NCI-H1436 treated with DMSO at 0.1 percent for 48 hours (cell line): ENCODE measurements around the gene NALF2.

Source experiments
- DNase-seq: peaks from one replicate; lab custom pipeline; 2025; lab: John Stamatoyannopoulos, UW

Gene NALF2

DNA sequence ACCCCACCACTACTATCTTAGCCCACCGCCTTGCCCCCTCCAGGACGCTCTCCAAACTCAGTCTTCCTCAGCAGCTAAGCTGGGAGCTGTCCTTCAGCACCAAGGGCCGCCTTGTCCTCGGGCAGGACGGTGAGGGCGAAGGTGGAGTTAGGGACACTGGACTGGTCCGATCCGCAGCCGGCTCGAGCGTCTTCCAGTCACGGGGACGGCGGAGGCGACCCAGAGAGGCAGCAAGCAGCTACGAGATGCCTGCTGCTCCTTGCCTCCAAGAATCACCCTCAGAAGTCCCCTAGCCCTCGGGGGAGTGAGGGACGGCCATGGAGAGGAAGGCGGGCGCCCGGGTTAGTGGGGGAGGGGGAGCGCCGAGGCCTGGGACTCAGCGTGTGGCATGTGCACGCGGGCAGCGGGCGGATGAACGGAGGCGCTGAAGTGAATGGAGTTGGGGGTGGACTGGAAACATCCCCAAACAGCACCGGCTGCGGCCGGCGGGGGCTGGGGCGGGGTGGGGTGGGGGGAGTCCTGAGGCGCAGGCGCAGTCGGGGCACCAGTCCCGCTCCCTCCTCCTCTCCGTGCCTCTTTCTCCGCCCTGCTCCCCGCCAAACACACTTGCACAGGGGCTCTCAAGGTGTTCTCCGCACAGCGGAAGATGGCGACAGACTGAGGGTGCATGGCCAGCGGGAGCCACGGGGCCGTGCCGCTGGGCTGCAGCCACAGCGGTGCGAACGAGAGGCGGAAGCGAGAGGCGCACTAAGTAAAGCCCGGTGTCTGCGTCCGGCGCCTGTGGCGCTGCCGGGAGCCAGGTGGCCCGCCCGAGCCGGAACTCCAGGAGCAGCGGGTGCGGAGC lies at the start of gene NALF2:
NALF2 (plus strand) TSS at position 545 of the 844 bp plus-strand sequence. CDS start 957 bp downstream, outside the sequence.
- peak; percentile 19 for DNase-seq

DNA sequence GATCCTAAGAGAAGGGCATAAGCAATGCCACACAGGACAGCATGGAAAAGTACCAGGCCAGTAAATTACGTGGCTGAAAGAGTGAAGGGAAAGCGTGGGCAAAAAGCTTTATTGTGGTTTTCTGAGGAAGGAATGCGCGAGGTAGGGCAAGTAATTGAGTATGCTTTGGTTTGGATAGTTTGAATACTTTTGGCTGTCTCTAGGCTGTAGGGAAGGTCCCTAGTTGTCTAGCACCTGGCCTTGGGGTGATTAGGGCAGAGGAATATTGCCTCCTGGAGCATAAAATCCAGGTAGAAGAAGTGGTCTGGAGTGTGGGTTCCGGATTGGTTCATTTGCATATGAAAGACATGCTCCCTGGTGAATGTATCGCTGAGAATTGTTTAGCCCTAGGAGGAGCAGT lies 46.4 kb upstream of the NALF2 start:
- DNase-seq, result no peak

DNA sequence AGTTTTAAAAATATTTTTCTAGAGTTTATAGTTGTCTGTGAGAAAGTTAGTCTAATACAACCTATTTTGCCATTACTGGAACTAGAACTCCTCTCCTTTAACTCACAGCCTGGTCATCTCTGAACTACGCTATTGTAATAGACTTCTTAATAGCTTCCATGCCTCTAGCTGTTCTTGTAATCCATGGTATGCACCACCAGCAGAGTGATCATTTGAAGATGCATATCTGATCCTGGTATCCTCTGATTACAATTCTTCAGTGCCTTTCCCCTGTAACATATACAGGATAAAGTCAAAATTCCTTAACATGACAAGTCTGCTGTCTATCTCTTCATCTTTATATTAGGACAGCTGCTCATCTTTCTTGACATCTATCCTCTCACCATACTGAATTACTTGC lies 37.6 kb upstream of the NALF2 start:
- DNase-seq, result no peak

DNA sequence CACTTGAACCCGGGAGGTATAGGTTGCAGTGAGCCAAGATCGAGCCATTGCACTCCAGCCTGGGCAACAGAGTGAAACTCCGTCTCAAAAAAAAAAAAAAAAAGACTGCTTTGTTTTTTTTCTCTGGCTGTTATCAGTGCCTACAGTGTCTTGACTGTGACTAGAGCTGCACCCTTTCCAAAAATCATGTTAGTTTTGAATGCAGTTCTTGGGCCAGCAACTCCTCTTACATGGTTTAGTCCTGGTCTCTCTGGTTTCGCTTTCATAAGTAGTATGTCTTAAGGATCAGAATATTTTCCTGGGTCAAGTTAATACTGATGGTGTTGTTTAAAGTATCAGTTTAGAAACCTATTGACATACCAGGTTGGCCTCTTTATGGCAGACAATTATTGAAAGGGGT lies 34.2 kb upstream of the NALF2 start:
- DNase-seq, result no peak

DNA sequence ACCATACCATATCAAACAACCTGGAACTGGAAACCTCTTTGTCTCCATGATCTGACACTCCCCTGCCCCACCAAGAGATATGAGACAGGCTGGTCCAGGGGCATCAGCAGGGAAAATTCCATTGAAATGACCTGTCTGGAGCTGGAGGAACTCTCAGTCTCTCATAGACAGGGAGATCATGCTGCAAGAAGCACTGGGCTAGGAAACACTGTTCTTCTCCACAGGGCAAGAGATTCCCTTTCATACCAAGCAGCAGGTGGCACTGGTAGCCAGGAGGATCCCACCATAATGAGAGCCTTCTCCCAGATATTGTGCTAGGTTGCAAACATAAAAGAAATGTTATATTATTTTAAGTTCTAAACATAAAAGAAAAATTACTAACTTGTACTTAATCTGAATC lies 14.5 kb upstream of the NALF2 start:
- DNase-seq, result no peak

DNA sequence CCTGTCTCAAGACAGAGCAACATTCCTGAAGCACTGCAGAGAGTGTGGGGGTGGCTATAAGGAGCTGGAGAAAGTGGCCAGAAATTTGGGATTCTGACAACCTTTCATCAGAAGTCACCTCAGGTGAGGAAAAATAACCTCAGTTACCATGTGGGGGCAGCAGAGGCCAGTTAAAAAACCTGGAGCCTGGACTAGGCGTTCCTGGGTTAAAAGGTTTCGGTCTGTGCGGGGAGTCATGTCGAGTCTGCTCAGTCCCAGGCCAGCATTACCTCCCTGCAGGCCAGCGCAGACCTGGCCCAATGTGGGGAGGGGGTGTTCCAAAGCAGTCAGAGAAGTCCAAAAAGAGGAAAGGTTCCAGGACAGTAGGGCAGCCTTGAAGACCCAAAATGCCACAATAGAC lies 10.9 kb upstream of the NALF2 start:
- DNase-seq, result no peak

DNA sequence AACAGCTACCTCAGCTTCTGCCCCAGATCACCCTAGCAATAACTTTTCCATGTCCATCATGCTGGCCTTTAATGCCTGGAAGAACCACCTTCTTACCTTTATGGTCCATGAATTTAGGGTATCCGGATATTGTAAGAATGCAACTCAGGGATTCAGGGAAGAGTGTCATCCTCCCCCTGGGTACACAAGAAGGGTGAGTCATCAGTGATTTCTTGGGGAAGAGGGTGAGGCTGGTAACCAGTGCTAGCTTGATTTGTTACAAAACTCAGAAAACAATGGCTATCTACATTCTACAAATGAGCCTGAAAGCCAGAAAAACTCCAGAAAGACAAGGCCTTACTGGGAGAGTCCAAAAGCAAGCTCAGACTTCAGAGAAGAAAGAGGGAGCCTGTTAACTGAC lies 10.4 kb upstream of the NALF2 start:
- no peak for DNase-seq

DNA sequence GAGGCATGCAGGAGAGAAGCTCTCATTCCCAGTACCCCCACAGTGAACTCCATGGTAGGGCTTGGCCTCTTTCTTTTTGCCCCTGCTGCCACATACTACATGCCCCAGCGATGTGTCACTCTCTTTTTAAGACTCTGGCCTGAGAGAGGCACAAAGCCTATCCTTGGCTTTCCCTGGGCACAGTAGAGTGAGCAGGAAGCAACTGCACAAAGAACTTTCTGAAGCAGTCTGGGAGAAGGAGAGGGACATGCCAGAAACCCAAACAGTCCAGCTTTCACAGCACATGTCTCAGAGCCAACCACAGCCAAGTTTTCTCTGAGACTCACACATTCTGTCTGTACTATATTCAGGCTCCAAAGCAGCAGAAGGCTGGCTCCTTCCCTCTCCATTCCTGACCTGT lies 7.9 kb upstream of the NALF2 start:
- no peak for DNase-seq

DNA sequence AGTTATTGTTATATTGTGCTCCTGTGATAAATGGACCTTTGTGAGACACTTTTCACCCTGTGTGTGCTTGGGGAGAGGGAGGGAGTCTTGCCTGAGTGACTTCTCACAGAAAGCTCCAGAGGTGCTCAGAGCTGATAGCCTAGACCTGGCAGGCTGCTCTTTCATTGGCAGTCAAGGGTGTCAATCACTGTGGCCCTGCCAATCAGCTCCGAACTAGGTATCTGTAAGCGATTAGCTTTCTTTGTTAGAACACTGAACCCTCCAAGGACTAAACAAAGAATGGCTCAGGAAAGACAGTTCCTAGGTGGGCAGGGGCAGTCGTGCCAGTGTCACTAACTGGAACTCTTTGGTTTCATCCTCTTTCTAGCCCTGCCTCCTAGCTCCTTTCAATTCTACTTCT lies 2.7 kb upstream of the NALF2 start:
- DNase-seq, result peak; percentile 34

DNA sequence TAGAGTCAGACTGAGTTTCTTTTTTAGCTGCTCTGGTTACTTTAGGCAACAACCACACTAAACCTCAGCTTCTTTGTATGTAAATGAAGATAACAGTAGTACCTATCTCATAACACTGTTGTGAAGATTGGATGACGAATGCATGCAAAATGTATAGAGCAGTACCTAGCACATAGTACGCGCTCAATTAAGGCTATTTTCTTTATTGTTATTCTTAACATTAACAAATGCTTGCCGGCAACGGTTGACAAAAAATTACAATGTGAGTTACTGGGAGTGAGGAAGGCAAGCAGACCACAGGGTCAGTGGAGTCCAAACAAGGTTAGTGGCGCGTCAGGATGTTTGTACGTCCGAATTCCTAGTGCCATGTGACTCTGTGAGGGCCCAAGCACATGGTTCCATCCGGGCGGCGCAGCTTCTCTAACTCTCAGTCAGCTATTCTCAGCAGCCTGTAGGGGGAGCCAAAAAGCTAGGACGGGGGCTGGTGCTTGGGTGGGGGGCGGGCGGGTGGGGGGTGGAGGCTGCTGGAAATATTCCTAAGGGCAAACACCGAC lies 821 bp upstream of the NALF2 start:
- DNase-seq, result peak; percentile 15

DNA sequence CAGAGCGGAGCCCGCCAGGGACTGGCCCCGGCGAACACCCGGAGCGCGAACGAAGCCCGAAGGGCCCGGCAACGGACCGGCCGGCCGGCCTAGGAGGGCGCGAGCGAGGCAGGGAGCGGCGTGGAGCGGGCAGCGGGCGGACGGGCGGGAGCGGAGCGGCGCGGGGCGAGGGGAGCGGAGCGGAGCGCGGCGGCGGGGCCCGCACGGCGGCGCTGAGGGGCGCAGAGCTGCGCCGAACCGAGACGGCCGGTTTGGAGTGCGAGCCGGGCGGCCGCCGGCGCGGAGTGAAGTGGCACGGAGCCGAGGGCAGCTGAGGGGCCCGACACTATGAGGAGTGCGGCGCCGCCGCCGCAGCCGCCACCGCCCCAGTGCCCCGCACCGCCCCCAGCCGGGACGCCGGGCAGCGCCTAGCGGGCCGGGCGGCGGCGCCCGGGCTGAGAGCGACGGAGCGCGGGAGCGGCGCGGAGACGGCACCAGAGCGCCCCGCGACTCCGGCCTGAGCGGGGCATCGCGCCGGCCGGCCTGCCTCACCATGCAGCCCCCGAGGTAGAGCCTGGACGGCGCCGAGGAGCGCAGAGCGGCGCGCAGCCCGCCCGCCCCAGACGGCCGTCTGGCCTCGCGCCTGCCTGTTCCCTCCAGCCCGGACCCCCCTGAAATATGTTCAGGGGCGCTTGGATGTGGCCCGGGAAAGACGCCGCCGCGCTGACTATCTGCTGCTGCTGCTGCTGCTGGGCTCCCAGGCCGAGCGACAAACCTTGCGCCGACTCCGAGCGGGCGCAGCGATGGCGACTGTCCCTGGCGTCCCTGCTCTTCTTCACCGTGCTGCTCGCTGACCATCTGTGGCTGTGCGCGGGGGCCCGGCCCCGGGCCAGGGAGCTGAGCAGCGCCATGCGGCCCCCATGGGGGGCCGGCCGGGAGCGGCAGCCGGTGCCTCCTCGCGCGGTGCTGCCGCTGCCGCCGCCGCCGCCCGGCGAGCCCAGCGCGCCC lies 793 bp downstream of the NALF2 start:
- no peak for DNase-seq

DNA sequence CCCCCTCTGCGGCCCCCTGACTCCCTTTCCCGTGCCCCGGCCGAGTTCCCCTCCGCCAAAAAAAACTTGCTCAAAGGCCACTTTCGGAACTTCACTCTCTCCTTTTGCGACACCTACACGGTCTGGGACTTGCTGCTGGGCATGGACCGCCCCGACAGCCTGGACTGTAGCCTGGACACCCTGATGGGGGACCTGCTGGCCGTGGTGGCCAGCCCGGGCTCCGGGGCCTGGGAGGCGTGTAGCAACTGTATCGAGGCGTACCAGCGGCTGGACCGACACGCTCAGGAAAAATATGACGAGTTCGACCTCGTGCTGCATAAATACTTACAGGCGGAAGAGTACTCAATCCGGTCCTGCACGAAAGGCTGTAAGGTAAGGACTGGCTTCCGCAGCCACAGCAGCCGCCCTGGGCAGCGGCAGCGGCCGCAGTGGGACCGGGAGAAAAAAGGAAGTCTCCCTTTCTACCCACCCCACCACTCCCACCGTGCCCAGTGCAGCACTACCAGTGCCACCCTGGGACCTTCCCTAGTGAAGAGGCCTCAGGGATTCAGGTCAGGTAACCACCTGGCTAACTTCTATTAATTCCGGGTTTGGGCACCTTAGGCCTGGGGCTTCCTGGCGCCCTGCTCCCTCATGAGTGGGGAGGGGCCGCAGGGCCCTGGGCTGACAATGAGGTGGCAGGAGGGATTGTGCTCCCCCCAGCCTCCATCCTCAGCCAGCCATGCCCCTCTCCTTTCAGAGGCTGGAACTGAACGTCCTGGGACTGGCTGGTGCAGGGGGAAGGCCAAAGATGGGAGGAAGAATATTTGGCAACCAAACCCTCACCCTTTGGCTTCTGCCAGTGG lies 1.9 kb downstream of the NALF2 start:
- DNase-seq, result no peak

DNA sequence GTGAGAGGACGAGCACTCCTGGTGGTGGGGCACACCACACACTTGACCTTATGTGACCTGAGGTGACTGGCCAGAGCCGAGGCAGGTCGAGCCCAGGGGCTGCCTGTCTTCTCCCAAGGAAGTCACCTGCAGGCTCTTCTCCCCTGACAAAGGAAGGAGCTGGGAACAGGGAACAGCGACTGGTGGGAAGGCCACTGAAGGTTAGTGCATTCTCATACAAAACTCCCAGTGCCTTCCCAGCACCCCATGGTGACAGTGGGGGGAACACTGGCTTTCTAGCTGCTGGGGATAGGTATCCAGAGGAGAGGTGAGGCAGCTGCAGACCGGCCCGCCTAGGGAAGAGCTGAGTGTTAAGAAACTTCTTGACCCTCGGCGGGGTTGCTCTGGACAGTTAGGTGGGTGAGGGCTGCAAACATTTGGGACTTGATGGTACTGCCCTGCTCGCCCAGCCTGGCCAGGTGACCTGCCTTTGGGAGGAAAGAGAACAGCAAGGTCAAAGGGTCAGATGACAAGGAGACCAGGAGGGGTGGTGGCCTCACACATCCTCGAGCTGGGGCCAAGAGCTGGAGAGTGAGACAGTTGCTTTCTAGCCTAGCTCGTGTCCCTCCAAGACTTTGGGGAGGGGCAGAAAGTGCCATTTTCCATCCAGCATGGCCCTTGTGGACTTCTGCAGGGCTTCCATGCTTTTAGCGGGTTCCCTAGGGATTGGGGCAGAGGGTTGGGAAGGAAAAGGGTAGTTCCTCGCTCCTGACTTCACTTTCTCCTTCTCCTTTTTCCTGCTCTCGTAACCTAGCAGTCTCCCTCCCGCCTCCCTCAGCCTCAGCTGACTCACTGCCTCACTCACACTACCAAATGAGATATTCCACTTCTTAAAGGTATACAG lies 2.7 kb downstream of the NALF2 start:
- no peak for DNase-seq

DNA sequence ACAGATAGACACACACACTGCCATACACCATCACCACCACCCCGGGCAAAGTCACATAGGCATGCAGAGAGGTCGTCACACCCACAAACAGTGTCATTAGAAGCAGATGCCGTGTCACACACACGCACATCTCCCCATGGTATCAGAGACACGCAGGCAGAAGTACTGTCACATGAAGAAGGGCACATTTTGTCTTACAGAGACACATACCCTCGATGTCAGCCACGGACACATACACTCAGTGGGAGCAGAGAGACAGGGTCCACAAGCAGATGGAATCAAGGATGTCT lies 3.3 kb downstream of the NALF2 start:
- DNase-seq, result no peak

DNA sequence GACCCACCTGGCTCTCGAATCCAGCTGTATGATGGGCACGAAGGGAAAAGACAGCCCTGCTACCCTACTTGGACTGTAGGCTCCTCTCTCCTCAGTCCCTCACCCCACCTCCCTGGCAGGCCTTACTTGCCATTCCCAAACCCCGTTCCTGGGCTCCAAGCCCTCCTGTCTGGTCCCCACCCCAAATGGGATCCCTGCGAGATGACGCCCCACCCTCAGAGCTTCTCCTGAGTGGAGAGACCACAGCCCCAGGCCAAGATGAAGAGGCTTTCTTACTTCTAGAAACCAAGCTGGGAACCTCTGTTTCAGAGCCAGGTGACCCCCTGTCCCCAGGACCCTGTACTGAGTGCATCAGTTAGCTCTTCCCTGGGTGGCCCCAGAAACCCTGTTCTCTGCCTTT lies 4.5 kb downstream of the NALF2 start:
- no peak for DNase-seq

DNA sequence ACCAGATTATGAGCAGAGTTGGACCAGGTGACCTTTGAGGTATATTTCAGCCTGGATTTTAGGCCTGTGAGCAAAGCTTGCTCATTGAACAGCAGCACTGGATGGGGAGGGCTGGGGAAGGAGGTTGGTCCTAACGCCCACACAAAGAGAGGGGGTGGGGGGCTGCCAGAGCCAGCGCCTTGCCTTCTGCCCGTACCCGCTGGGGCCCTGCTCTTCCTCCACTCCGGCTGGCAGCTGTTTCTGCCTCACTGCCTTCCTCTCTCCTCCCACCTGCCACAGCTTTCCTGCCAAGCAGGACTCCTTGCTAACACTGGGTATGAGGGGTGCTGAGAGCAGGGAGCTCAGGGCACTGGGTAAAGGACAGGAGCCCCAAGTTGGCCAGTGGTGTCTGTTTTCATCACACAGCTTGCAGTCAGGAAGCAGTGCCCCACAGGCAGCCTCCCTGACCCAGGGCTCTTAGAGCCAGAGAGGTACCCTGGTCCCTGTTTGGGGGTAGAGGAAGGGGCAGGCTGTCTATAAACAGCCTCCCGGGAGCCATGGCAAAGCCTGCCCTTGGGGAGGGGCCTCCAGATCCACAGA lies 6.1 kb downstream of the NALF2 start:
- no peak for DNase-seq

DNA sequence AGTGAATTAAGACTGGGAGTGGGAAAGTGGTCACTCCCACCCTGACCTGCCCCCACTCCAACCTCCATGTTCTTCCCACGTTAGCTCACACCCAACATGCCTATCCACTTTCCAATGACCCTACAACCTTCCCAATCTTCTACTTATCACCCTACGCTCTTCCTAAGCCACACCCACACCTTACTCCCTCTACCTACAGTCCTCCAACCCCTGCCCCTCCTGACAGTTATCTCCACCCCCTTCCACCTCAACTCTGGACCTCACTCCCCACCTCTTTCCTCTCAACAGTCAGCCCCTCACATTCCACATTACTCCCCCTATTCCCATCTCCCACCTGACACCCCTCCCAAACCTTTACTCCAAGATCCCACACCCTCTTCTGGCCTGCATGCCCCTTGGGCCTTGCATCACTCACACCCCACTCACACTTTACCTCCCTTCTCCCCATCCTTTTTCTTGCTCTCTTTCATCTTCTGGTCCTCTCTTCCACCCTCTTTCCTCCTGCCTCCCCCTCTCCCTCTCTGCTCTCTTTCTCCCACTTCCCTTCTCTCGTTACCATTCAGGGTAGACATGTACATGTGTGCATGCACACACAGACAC lies 6.9 kb downstream of the NALF2 start:
- no peak for DNase-seq

DNA sequence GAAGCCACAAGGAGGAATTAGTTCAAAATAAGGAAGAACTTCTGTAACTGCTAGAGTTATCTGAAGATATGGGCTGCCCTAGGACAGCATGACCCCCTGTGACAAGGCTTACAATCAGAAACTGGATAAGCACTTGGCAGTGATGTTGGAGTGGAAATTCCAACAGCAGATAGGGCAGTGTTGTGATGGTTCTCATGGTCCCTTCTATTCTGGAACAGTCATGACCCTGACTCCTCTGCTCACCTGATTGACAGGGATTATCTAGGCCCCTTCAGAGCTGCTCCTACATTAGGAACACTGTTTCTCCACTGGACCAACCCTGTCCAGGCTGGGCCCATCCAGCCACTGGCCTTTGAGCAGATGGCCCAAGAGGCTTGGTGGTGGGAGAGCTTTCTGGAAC lies 17.9 kb downstream of the NALF2 start:
- no peak for DNase-seq

DNA sequence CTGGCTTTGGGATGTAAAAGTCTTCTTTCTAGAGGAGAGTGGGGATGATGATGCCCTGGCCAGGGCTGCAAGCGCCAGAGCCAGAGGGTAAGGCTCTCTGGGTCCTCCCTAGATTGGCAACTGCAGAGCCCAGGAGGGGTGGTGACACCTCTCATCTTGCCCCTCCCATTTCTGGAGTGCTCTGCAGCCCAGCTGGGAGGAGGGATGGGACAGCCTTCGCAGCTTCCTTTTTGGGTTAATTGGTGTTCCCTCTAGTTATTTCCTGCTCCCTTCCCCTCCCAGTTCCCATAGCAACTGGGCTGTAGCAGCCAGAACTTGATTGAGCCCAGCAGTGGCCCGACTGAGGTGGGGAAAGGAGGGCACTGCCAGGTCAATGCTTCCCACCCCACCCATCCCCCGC lies 19.2 kb downstream of the NALF2 start:
- no peak for DNase-seq

DNA sequence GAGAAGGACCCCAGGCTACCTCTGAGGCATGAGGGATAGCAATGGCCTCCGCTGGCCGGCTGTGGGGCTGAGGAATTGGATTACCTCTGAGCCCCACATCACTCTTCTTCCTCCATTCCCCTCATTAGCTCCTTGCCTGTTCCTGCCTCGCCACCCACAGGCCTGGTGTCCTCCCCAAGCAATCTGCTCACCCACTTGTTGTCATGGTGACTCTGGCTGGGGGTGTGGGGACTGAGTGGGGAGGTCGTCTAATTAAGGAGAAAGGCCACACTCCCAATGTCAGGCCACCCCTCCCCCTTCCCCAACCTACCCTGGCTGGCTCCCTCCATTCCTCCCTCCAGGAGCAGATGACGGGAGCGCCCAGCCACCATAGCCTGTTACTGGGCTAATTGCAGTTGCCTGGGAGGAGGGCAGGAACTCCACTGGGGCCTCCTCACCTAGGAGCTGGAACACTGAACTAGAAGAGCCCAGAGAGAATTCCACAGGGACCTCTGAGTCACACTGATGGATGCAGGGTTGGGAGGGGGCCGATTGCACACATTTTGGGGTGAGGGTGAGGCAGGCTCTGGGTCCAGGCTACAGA lies 20.7 kb downstream of the NALF2 start:
- DNase-seq, result no peak
